ENCODE measurements around the gene PRRT1. TPM values are rescaled to one million over a fixed set of nuclear protein-coding genes. Genes with fewer than 3 reads are reported as not detected.

The PRRT1 gene
- total RNA-seq, 1 donor from 2014 or later = 1.4 TPM

- H3K4me1 ChIP-seq = peaks cover 6 to 16% of the 10 kb centered on the region in 2 donors
- no peaks in the 10 kb centered on the region for H3K9me3 ChIP-seq
- no peak for DNase-seq (ENCODE audit: low spot score in 2 of 2)
- H3K27ac ChIP-seq = no peak overlapping the region
- no peak overlapping the region for H3K4me3 ChIP-seq
- H3K27me3 ChIP-seq = no peaks in the 10 kb centered on the region
- H3K36me3 ChIP-seq = peaks cover 11 to 29% of the 10 kb centered on the region in 2 donors
- no peak for TF ChIP-seq CTCF (IDR thresholded peaks at IDR 0.05)
- intact Hi-C loops (cut with DNase I) = loop anchor here (10.0 kb wide), 2 partner anchors 198 to 508 kb away; partner anchors contain the start of genes C6orf47, CSNK2B, DXO and GPANK1
Measured at GRCh38 chr6:32173051-32173727, 21.4 kb upstream of the PRRT1 start.

- H3K27ac ChIP-seq = no peak overlapping the region
- peaks cover 31 to 47% of the 10 kb centered on the region in 2 donors for H3K36me3 ChIP-seq
- no peaks in the 10 kb centered on the region for H3K9me3 ChIP-seq
- no peak overlapping the region for H3K4me3 ChIP-seq
- H3K27me3 ChIP-seq = no peaks in the 10 kb centered on the region
- peaks cover 6 to 10% of the 10 kb centered on the region in 2 donors for H3K4me1 ChIP-seq
- TF ChIP-seq CTCF (IDR thresholded peaks at IDR 0.05) = no peak
- intact Hi-C loops (cut with DNase I) = loop anchor here (10.0 kb wide), 2 partner anchors 196 to 506 kb away; partner anchors contain the start of genes C6orf47, CSNK2B, DXO and GPANK1
- no peak for DNase-seq (ENCODE audit: low spot score in 2 of 2)
Measured at GRCh38 chr6:32171234-32171633, 19.5 kb upstream of the PRRT1 start.

GRCh38 chr6:32170294-32170693, 18.6 kb upstream of the PRRT1 start:
- Histone ChIP-seq H3K4me1 (peaks cover 3 to 8% of the 10 kb centered on the region in 2 donors), H3K4me3 (no peak overlapping the region), H3K27ac (no peak overlapping the region), H3K36me3 (peaks cover 33 to 53% of the 10 kb centered on the region in 2 donors), H3K9me3 (no peaks in the 10 kb centered on the region), H3K27me3 (no peaks in the 10 kb centered on the region)
- no peak for TF ChIP-seq CTCF (IDR thresholded peaks at IDR 0.05)
- DNase-seq (ENCODE audit: low spot score in 2 of 2) = no peak
- intact Hi-C loops (cut with DNase I) = loop anchor here (10.0 kb wide), 2 partner anchors 195 to 505 kb away; partner anchors contain the start of genes C6orf47, CSNK2B, DXO and GPANK1

GRCh38 chr6:32168807-32169591, 17.3 kb upstream of the PRRT1 start:
- Histone ChIP-seq H3K27ac (no peak overlapping the region), H3K36me3 (peaks cover 38 to 59% of the 10 kb centered on the region in 2 donors), H3K9me3 (no peaks in the 10 kb centered on the region), H3K4me3 (no peak overlapping the region), H3K4me1 (no peaks in the 10 kb centered on the region), H3K27me3 (no peaks in the 10 kb centered on the region)
- DNase-seq (ENCODE audit: low spot score in 2 of 2) = no peak
- intact Hi-C loops (cut with DNase I) = no loop called here
- TF ChIP-seq CTCF (IDR thresholded peaks at IDR 0.05) = no peak

- intact Hi-C loops (cut with DNase I) = no loop called here
- H3K27ac ChIP-seq = no peak overlapping the region
- DNase-seq (ENCODE audit: low spot score in 2 of 2) = no peak
Measured at GRCh38 chr6:32168350-32168749, 16.6 kb upstream of the PRRT1 start.

More at GRCh38 chr6:32168350-32168749, 16.6 kb upstream of the PRRT1 start:
- Histone ChIP-seq H3K9me3 (no peaks in the 10 kb centered on the region), H3K4me1 (no peaks in the 10 kb centered on the region), H3K4me3 (no peak overlapping the region), H3K36me3 (peaks cover 41 to 64% of the 10 kb centered on the region in 2 donors), H3K27me3 (no peaks in the 10 kb centered on the region)
- TF ChIP-seq CTCF (IDR thresholded peaks at IDR 0.05) = no peak
